Psoas muscle (tissue), 8 donors: ENCODE data around the gene WNT2B. TPM values are rescaled to one million over a fixed set of nuclear protein-coding genes. Genes with fewer than 3 reads are reported as not detected.

ENCODE experiments used
- ATAC-seq, 4 donors: fragments of 200-7000 bp; cut with Tn5 transposase; one replicate each; pipeline ENCODE4 v1.9.1; 2020; ENCODE audit warnings: moderate library complexity in 3 of 4, mild to moderate bottlenecking in 2 of 4
- DNase-seq, 2 donors: peaks; one replicate each; pipeline ENCODE4 v3.0.0-alpha.2; 2020
- H3K27ac ChIP-seq: fragments of 200-600 bp; one replicate; pipeline ENCODE4 v1.8.0; 2022
- H3K27me3 ChIP-seq, 3 donors: fragments of 200-600 bp in 1 of 3; one replicate each; pipeline versions ENCODE4 v1.6.1 to v1.8.0; 2013 to 2022; ENCODE audit warnings: low read length in 2 of 3, mild to moderate bottlenecking in 2 of 3, moderate library complexity in 1 of 3; ENCODE audit not compliant: insufficient read depth in 3 of 3
- H3K36me3 ChIP-seq, 2 donors: fragments of 200-600 bp in 1 of 2; one replicate each; pipeline versions ENCODE4 v1.6.1 to v1.8.0; 2013 to 2022; ENCODE audit warnings: low read depth in 1 of 2, mild to moderate bottlenecking in 1 of 2, moderate library complexity in 1 of 2; ENCODE audit not compliant: insufficient read depth in 1 of 2
- H3K4me1 ChIP-seq: fragments of 200-600 bp; one replicate; pipeline ENCODE4 v1.8.0; 2022
- H3K4me3 ChIP-seq: fragments of 200-600 bp; one replicate; pipeline ENCODE4 v1.8.0; 2022; ENCODE audit warnings: mild to moderate bottlenecking
- H3K9me3 ChIP-seq: fragments of 200-600 bp; one replicate; pipeline ENCODE4 v1.8.0; 2022
- CTCF ChIP-seq: fragments of 200-600 bp; IDR thresholded peaks from one replicate; pipeline ENCODE4 v1.8.0; 2022; ENCODE audit warnings: antibody characterized with exemption
- WGBS, 3 donors: extraction: QIAGEN DNeasy Blood & Tissue Kit; methylation state at CpG; one replicate each; pipeline versions ENCODE4 v1.1.6 to v1.1.7; 2013; 5-methylcytosine and 5-hydroxymethylcytosine counted together
- intact Hi-C, 2 donors: fragments of 100-400 bp; cut with DNase I; formaldehyde crosslinking; loops; one replicate each; pipeline versions ENCODE4 v1.11.0 to v1.14.2; 2022
- polyA plus RNA-seq, 3 donors: library from polyadenylated mRNA; stranded (reverse); fragments of 200-250 nt; gene quantifications; one replicate each; pipeline ENCODE4 v1.2.3, GENCODE V29; 2013
- total RNA-seq, 4 donors: library from RNA; stranded (reverse); fragmentation: NEBNext Ultra II Directional in 2 of 4; extraction: Animal tissue kit (Norgen Biotek cat#: 25700) in 2 of 4; gene quantifications; one replicate each; pipeline versions ENCODE4 v1.2.1 to v1.2.4, GENCODE V29; 2021 to 2023
- donor health status: healthy with polysubstance abuse.
- donor health status: DM: no; HTN: no; CAD: no; lungs with moderate emphysema.
- donor health status: Bipolar disorder and iron deficiency.
- donor health status: healthy.
- donor health status: DM: yes; HTN: yes; CAD: no.
- donor health status: DM: no; HTN: no; CAD: no.
- donor health status: DM: no; HTN: no; CAD: no.
- donor health status: DM: yes; HTN: yes; CAD: no.

WNT2B gene
- total and polyA plus RNA-seq, 7 donors: 0.18 to 0.86 (median 0.40) TPM

GRCh38 chr1:112509005-112509659 lies 367 bp downstream of the WNT2B start:
- Histone ChIP-seq H3K9me3 (no peaks in the 10 kb centered on the region), H3K4me3 (peak overlapping the region; percentile 68), H3K36me3 (no peaks in the 10 kb centered on the region), H3K27me3 (peaks cover 0 to 64% (median 19%) of the 10 kb centered on the region in 3 donors), H3K27ac (no peak overlapping the region), H3K4me1 (peaks cover 12% of the 10 kb centered on the region)
- WGBS, 3 donors: 11 to 16% (median 12%) methylated on average over 41 to 66 of the region's 66 CpGs
- peak in 2 of 4 donors; percentile 28 to 48 for ATAC-seq
- peak in 1 of 2 donors; percentile 26 for DNase-seq
- intact Hi-C loops: no loop called here
- TF ChIP-seq CTCF: no peak

GRCh38 chr1:112509660-112510178 lies 954 bp downstream of the WNT2B start:
- H3K4me1 ChIP-seq: peaks cover 12% of the 10 kb centered on the region
- no peak overlapping the region for H3K27ac ChIP-seq
- no peaks in the 10 kb centered on the region for H3K36me3 ChIP-seq
- no peak for ATAC-seq
- H3K9me3 ChIP-seq: no peaks in the 10 kb centered on the region
- WGBS, 3 donors: 54 to 61% (median 58%) methylated on average over 16 of the region's 16 CpGs
- peaks cover 0 to 58% (median 17%) of the 10 kb centered on the region in 3 donors for H3K27me3 ChIP-seq
- TF ChIP-seq CTCF: no peak
- H3K4me3 ChIP-seq: no peak overlapping the region
- DNase-seq: no peak
- intact Hi-C loops: no loop called here

GRCh38 chr1:112510340-112510739 lies 1.6 kb downstream of the WNT2B start:
- Histone ChIP-seq H3K36me3 (no peaks in the 10 kb centered on the region), H3K27me3 (peaks cover 0 to 52% (median 17%) of the 10 kb centered on the region in 3 donors), H3K9me3 (no peaks in the 10 kb centered on the region), H3K27ac (no peak overlapping the region), H3K4me1 (peaks cover 12% of the 10 kb centered on the region), H3K4me3 (no peak overlapping the region)
- WGBS, 3 donors: 70 to 77% (median 76%) methylated on average over 7 of the region's 7 CpGs
- no peak for TF ChIP-seq CTCF
- intact Hi-C loops: no loop called here
- no peak for ATAC-seq
- DNase-seq: no peak

- H3K4me1 ChIP-seq: peaks cover 12% of the 10 kb centered on the region
- WGBS, 3 donors: 45 to 51% (median 46%) methylated on average over 2 of the region's 2 CpGs
- no peak for DNase-seq
- H3K9me3 ChIP-seq: no peaks in the 10 kb centered on the region
- H3K27ac ChIP-seq: no peak overlapping the region
- peaks cover 0 to 43% (median 12%) of the 10 kb centered on the region in 3 donors for H3K27me3 ChIP-seq
- H3K36me3 ChIP-seq: no peaks in the 10 kb centered on the region
- TF ChIP-seq CTCF: no peak
- no peak overlapping the region for H3K4me3 ChIP-seq
- intact Hi-C loops: no loop called here
- ATAC-seq: no peak
Measured at GRCh38 chr1:112511897-112512296, 3.1 kb downstream of the WNT2B start.
